Measurements from ENCODE around the gene QSOX2. TPM values are rescaled to one million over a fixed set of nuclear protein-coding genes. Genes with fewer than 3 reads are reported as not detected.

QSOX2 gene
- total RNA-seq, 1 experiment from 2014 or later, result 20.5 TPM

- Mint-ChIP-seq H3K9me3 (ENCODE audit: low read depth, unreplicated experiment) (no peaks in the 10 kb centered on the region), H3K27ac (ENCODE audit: unreplicated experiment) (no peak overlapping the region), H3K4me1 (ENCODE audit: low read depth, unreplicated experiment) (no peaks in the 10 kb centered on the region), H3K4me3 (ENCODE audit: low read depth, unreplicated experiment) (no peak overlapping the region), H3K27me3 (ENCODE audit: unreplicated experiment) (peaks cover 20% of the 10 kb centered on the region), H3K36me3 (ENCODE audit: insufficient read depth, unreplicated experiment) (no peaks in the 10 kb centered on the region)
- TF ChIP-seq, protein P1, sequence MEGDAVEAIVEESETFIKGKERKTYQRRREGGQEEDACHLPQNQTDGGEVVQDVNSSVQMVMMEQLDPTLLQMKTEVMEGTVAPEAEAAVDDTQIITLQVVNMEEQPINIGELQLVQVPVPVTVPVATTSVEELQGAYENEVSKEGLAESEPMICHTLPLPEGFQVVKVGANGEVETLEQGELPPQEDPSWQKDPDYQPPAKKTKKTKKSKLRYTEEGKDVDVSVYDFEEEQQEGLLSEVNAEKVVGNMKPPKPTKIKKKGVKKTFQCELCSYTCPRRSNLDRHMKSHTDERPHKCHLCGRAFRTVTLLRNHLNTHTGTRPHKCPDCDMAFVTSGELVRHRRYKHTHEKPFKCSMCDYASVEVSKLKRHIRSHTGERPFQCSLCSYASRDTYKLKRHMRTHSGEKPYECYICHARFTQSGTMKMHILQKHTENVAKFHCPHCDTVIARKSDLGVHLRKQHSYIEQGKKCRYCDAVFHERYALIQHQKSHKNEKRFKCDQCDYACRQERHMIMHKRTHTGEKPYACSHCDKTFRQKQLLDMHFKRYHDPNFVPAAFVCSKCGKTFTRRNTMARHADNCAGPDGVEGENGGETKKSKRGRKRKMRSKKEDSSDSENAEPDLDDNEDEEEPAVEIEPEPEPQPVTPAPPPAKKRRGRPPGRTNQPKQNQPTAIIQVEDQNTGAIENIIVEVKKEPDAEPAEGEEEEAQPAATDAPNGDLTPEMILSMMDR (IDR thresholded peaks at IDR 0.05; ENCODE audit: unreplicated experiment), result no peak
- no peak for DNase-seq
- BruUV-seq (replicated peaks), result no TSS peak
- intact Hi-C loops (cut with micrococcal nuclease; ENCODE audit: unreplicated experiment), result no loop called here
- CTCF ChIA-PET, result no interaction called here
These were observed 44.9 kb upstream of the QSOX2 start for GRCh38 chr9:136290508-136291000.

- CTCF ChIA-PET, result no interaction called here
- Mint-ChIP-seq H3K27me3 (ENCODE audit: unreplicated experiment) (peaks cover 20% of the 10 kb centered on the region), H3K27ac (ENCODE audit: unreplicated experiment) (no peak overlapping the region), H3K4me3 (ENCODE audit: low read depth, unreplicated experiment) (no peak overlapping the region), H3K9me3 (ENCODE audit: low read depth, unreplicated experiment) (no peaks in the 10 kb centered on the region), H3K36me3 (ENCODE audit: insufficient read depth, unreplicated experiment) (no peaks in the 10 kb centered on the region), H3K4me1 (ENCODE audit: low read depth, unreplicated experiment) (no peaks in the 10 kb centered on the region)
- intact Hi-C loops (cut with micrococcal nuclease; ENCODE audit: unreplicated experiment), result loop anchor here (10.0 kb wide), 1 partner anchor 145 kb away; no protein-coding TSS in a partner anchor
- DNase-seq, result no peak
- TF ChIP-seq, protein P1 (IDR thresholded peaks at IDR 0.05; ENCODE audit: unreplicated experiment), result no peak
- no TSS peak for BruUV-seq (replicated peaks)
These were observed 44.3 kb upstream of the QSOX2 start for GRCh38 chr9:136289651-136290507.

DNA sequence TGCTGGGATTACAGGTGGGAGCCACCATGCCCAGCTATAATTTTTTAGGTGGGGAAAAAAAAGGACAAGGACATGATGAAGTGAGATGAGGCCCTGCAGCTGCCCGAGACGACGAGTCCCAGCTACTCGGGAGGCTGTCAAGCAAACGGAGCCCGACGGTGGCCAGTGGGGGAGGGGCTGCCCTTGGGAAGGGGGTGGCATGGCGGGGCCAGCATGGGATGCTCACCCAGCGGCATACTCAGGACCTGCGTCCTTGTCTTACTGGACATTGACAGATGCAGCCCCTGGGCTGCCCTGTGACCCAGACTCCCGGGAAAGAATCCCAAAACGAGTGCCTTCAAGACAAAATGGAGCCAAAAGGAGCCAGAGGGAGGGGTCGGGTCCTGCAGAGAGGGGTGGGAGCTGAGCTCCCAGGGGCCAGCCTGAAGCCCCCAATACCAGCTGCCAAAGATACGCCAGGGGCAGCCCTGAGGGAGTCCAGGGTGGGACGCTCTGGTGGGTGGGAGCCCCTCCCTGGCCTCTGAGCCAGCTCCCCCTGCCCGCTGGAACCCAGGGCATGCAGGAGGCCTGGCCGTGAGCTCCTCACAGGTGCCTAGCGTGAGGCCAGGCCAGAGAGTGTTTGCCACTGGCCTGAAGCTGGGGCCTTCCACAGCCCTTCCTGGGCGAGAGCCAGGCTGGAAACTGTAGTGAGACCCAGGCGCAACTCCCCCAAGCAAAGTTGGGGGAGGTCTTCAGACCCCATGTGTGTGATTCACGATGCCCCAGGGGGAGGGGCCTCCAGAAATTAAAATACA lies 42.5 kb upstream of the QSOX2 start:
- no peak overlapping the region for H3K4me3 Mint-ChIP-seq (ENCODE audit: low read depth, unreplicated experiment)
- CTCF ChIA-PET, result no interaction called here
- no TSS peak for BruUV-seq (replicated peaks)
- TF ChIP-seq, protein P1 (IDR thresholded peaks at IDR 0.05; ENCODE audit: unreplicated experiment), result no peak
- no peaks in the 10 kb centered on the region for H3K4me1 Mint-ChIP-seq (ENCODE audit: low read depth, unreplicated experiment)
- H3K36me3 Mint-ChIP-seq (ENCODE audit: insufficient read depth, unreplicated experiment), result no peaks in the 10 kb centered on the region
- DNase-seq, result no peak
- H3K9me3 Mint-ChIP-seq (ENCODE audit: low read depth, unreplicated experiment), result no peaks in the 10 kb centered on the region
- H3K27me3 Mint-ChIP-seq (ENCODE audit: unreplicated experiment), result peaks cover 20% of the 10 kb centered on the region
- no peak overlapping the region for H3K27ac Mint-ChIP-seq (ENCODE audit: unreplicated experiment)
- intact Hi-C loops (cut with micrococcal nuclease; ENCODE audit: unreplicated experiment), result loop anchor here (10.0 kb wide), 1 partner anchor 143 kb away; no protein-coding TSS in a partner anchor

GRCh38 chr9:136286987-136287379 lies 41.4 kb upstream of the QSOX2 start:
- H3K27ac Mint-ChIP-seq (ENCODE audit: unreplicated experiment), result no peak overlapping the region
- no peak for DNase-seq
- no peaks in the 10 kb centered on the region for H3K4me1 Mint-ChIP-seq (ENCODE audit: low read depth, unreplicated experiment)
- no peak overlapping the region for H3K4me3 Mint-ChIP-seq (ENCODE audit: low read depth, unreplicated experiment)
- H3K36me3 Mint-ChIP-seq (ENCODE audit: insufficient read depth, unreplicated experiment), result no peaks in the 10 kb centered on the region
- intact Hi-C loops (cut with micrococcal nuclease; ENCODE audit: unreplicated experiment), result loop anchor here (10.0 kb wide), 1 partner anchor 142 kb away; no protein-coding TSS in a partner anchor
- peaks cover 20% of the 10 kb centered on the region for H3K27me3 Mint-ChIP-seq (ENCODE audit: unreplicated experiment)
- CTCF ChIA-PET, result no interaction called here
- H3K9me3 Mint-ChIP-seq (ENCODE audit: low read depth, unreplicated experiment), result no peaks in the 10 kb centered on the region
- BruUV-seq (replicated peaks), result no TSS peak
- TF ChIP-seq, protein P1 (IDR thresholded peaks at IDR 0.05; ENCODE audit: unreplicated experiment), result no peak

Measured in Calu3 (cell line).